Inflammatory macrophage treated with lipopolysaccharide for 1 hour (primary cell): ENCODE data around the gene NINL.
"Not testable (repeated sequence)": the region's sequence is repeated elsewhere in the genome, so short reads cannot be mapped to it uniquely, and the experiment has no call there.

ENCODE experiments used
- DNase-seq, 2 donors: peaks; one replicate each; pipeline ENCODE4 v3.0.0-alpha.2; 2020 to 2022

Gene NINL

DNA sequence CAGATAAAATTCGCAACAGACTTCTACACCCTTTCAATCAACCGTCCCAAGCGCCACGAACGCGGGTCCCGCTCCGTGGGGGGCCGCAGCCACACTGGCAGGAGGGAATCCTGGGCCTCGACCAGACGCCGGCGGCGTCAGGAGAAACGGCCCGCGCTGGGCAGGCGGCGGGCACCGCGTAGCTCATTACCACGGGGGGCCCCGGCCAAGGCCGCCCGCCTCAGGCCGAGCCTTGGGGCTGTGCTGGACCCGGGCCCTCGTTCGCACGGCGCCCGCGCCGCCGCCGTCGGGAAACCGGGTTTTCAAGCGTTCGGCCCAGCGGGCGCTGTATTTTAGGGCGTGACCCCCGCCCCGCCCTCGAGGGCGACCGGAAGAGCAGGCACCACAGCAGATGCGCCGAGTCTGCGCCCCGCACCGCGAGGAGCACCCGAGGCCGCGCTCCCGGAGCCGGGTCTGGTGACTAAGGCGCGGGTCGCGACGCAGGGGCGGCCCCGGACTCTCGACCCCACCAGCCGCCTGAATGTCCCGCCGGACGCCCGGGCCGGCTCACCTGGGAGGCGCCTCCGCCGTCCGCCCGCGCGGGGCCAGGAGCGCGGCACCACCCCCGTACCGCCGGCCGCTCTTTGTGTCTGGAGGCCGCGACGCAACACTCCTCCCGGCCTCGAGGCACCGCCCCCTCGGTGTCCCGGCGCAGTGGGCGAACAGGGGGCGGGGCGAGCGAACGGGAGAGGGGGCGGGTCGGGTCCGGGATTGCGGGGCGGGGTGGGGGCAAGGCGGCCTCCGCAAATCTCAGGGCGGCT is at the start of gene NINL:
TSS of gene NINL (minus strand) at position 627 of the 800 bp plus-strand sequence. CDS start 58,944 bp downstream, outside the sequence.
- peak in 1 of 2 donors; percentile 8 for DNase-seq

DNA sequence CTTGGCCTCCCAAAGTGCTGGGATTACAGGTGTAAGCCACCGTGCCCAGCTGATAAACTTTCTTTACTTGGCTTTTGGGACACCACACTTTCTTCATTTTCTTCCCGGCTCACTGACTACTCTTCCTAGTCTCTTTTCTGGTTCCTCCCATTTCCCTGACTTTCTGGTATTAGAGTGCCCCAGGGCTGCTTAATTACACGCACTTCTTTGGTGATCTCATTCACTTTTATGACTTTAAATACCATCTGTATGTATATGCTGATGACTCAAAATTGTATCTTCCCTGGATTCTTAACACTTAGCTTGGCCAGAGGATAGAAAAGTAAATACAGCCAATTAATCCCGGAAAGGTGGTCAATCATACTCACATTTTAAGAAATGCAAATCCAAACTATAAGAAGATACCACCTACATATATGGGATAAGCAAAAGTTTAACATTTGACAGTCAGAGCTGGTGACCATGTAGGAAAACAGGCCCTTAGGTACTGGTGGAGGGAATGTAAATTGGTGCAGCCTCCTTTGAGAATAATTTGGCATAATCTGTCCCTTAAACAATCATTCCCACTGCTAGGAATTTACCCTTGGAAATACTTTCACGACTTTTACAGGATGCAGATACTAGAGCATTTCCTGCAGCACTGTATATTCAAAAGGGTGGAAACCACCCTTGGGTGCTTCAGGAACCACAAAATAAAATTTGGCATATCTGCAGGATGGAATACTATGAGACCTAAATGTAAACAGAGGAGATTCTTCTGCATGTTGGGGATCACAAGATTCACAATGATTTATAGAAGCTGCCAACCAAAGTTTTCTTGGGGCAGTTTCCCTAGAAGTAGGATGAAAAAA is 47.8 kb upstream of the NINL start:
- DNase-seq = no peak

DNA sequence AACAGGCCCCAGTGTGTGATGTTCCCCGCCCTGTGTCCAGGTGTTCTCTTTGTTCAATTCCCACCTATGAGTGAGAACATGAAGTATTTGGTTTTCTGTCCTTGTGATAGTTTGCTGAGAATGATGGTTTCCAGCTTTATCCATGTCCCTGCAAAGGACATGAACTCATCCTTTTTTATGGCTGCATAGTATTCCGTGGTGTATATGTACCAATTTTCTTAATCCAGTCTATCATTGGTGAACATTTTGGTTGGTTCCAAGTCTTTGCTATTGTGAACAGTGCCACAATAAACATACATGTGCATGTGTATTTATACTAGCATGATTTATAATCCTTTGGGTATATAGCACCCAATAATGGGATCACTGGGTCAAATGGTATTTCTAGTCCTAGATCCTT is 45.3 kb upstream of the NINL start:
- DNase-seq = not testable (repeated sequence)

DNA sequence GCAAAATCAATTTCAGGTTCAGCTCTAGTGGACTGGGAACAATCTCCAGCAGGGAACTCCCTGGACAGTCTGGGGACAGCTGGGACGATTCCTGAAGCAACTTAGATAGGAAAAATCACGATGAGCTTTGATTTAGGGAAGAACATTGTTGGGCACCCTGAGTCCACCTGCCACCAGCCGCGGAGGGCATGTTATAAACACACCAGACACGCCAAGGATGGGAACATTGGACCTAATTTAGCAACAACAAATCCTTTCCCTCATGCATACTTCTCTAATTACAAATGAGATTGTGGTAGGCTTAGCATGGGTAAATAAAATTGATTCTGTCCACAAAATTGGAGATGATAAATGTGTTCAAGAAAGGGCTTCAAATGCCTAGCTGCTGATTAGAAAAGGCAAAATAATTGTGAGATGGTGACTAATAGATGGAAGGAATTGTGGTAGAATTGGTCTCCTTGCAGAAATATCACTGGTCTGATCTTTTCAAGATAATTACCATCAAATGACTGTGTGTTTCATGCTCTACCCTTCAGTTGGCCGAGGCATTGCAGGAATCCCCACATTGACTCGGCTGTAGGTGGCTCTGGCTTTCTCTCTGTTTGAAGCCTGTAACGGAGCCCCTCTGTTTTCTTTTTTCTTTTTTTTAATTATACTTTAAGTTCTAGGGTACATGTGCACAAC is 44.6 kb upstream of the NINL start:
- no peak for DNase-seq

DNA sequence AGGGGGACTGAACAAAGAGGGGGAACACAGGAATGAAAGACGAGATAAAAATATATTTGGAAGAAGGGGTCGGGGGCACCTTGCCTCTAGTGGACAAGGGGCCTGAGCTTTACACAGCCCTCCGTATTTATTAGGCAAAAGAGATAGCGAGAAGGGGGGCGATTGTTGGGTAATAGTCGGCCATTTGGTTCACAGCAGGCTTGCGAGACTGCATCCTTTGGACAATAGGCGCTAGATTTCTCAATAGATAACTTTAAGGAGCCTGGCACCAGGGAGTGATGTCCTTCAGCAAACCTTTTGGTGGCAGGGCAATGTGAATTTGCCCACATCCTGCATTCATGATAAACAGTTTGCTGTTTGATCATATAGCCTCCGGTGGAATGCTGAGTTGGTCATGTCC is 41.4 kb upstream of the NINL start:
- no peak for DNase-seq

DNA sequence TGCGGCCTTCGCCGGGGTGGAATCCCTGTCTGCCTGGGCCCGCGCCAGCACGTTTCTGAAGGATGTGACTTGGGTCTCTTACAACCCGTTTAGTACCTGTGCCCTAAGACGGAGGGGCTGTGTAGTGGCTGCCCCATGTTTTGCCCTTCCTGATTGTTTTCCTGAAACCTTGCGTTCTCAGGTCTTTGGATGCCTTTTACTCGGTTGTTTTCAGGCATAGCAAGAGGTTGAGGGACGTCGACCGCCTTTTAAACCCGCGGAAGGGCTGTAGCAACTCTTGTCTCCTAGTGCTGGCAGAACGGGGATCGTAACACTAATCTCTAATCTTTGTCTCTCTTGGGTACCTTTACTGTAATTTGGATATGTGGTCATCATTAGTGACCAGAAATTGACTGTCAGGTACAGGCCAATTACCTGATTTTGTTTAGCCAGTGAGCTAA is 39.2 kb upstream of the NINL start:
- peak in 1 of 2 donors; percentile 1 for DNase-seq

DNA sequence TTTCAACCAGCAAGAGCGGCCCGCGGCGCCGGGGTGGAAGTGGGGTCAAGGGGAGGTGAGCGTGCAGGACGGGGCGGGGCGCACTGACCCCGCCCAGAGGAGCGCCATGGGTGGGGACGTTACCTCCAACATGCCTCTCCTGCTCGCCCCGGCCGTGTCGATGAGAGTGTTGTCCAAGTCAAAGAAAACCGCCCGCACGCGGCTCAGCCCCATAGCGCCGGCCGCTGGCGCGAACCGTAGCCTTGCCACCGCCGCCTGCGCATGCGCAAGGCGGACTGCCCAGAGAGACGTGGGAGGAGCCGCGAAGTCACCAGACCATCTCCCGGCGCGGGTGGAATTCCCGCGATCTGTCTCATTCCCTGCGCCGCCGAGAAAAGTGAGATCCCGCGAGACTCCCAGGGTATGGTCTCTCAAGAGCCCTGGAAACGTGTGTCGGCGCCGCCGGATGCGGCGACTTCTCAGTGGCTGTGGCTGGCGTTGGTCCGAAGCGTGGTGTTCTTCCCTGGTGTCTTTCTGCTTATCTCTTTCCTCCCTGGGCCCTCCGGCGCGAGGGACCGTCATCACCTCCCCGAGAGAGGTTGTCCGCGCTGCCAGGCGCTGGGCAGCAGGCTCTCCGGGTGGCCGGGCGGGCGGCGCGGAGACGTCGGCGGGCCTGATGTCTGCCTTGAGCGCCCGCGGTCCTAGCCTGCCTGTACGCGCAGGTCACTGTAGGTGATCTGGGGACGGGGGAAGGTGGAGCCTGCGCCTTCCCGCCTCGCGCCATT is 38.6 kb upstream of the NINL start, which contains the start of gene NANP:
TSS of gene NANP (minus strand) at position 279 of the 764 bp plus-strand sequence. CDS start at position 213, 66 bp downstream.
- DNase-seq = peak; percentile 96 to 97

DNA sequence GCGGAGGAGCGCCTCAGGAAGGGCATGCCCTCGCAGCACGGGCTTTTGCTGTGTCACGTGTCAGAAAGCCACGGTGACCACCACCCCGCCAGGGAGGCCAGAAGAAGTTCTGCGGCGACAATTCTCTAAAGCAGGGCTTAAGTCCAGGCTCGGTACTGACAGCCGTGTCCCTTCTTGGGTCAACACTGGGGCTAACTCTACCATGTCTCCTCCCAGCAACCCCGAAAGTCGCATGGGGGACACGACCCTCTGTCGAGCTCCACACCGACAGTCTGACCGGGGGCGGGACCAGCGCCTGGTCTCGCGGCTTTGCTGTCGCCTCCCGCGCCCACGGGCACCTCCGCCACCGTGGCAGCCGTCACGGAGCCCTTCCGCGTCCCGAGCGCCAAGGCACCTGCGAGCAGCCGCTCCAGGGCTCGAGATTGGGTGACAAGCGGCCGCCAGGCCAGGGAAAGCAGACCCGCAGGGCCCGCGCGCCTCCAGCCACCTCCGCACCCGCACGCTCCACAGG is 37.9 kb upstream of the NINL start:
- DNase-seq = peak in 1 of 2 donors; percentile 33

DNA sequence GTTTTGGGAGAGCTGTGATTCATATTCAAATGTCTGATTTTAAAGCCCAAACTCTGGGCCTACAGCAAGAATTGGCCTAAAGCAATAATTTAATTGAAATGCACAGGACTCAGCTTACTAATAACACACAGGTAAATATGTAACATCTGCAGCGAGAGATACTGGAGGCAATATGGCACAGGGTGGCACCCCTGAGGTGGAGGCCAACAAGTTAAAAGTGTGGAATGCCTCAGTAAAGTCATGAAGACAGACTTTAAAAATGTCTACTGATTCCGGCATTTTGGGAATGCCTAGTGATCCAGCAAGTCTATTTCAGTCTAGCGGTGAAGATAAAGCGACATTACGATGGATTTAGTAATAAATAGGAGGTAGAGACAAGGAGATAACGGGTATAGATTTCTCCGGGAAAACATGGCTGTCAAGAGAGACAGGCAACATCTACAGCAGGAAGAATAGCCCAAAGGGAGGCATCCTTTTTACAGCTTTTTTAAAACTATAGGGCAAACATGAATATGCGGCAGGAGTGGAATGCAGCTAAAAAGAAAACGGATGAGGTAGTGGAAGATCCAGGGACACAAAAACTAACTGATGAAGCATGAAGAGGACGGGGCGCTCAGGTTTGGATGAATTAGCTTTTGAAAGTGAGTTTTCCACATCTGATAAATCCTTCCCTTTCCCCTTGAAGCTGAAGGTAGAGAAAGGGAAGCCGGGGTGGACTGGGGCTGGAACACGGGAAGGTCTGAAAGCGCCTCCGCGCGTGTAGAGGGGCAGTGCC is 37.3 kb upstream of the NINL start:
- DNase-seq = peak in 1 of 2 donors; percentile 24

DNA sequence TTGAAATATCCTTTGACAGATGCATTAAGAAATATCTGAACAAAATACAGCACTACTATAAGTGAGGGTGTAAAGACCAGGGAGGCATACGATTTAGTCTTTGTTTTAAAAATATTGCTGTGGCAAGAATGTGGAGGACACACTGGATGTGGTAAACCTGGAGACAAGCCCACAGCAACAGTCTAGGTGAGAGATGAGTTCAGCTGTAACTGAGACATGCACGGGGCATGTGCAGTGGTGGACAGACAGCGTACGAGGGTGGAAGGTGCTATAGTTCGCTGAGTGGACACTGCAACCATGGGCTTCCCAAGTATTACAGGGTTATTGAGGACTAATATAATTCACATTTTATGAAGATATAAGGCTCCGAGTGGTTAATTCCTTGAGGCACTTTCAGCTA is 36.7 kb upstream of the NINL start:
- DNase-seq = no peak

DNA sequence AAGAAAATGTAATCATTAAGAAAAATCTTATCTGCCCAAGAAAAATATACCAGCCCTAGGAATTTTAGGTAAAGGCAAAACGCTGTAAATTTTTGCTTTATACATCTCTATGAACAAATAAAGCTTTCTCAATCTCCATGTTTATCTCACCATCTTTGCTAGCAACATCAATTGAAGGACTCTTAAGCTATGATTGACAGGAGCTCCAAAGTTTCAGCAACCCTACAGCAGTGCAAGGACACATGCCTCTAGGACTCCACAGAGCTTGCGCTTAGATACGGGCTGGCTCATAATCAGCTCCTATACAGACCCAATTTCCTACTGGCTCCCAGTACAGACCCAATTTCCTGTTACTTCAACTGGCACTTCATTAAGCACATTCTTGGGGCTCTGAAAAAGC is 34.2 kb upstream of the NINL start:
- no peak for DNase-seq

DNA sequence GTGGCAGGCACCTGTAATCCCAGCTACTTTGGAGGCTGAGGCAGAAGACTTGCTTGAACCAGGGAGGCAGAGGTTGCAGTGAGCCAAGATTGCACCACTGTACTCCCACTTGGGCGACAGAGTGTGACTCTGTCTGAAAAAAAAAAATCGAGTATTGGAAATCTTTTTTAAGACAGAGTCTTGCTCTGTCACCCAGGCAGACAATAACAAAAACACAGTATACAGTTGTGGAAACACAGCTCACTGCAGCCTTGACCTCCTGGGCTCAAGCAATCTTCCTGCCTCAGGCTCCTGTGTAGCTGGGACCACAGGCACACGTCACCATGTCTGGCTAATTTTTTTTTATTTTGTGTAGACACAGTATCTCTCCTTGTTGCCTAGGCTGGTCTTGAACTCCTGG is 23.4 kb upstream of the NINL start:
- no peak for DNase-seq

DNA sequence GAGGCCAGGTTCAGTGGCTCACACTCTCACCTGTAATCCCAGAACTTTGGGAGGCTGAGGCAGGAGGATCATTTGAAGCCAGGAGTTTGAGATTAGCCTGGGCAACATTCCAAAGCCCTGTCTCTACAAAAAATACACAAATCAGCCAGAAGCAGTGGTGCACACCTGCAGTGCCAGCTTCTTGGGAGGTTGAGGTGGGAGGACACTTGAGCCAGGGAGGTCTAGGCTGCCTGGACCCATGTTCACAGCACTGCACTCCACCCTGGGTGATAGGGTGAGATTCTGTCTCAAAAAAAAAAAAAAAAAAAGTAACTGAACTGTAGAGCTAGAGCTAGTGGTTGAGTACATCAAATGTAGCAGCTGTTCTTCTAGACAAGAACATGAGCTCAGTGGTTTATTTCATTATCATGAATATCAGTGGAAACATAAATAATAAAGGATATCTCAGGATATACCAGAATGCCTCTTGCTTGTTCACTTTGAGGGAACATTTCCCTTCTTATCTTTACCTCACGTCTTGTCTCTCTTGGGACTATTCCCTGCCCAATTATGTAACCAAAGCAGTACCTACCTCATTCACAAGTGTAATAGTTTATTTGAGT is 20.9 kb upstream of the NINL start:
- no peak for DNase-seq

DNA sequence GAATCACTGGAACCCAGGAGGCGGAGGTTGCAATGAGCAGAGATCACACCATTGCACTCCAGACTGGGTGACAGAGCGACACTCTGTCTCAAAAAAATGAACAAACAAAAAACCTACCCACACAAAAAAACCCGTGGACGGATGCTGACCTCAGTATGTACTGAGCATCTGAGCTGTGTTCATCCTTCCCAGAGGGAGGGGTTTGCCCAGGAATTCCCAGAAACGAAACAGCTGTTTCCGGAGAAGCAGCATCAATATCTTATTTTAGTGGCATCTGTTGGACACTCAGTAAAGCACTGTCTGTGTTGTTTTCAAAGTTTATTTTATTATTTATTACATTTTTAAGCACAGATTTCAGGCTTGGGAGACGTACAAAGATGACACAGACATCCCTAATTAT is 19.8 kb upstream of the NINL start:
- DNase-seq = peak in 1 of 2 donors; percentile 10

DNA sequence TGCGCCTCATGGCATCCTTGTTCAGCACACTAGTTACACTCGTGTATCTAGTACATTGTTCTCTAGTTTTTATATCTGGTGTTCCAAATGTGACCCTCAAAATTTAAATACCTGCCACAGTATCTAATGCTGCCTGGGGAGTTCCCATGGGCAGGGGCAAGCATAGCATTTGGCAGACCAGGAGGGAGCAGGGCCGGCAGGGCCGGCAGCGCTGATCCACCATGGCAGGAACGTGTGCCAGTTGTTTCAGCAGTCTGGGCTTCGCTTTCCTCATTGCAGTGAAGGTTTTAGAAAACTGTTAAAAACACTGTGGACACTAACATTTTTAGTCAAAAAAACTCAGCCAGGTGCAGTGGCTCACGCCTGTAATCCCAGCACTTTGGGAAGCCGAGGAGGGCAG is 19.3 kb upstream of the NINL start:
- DNase-seq = no peak

DNA sequence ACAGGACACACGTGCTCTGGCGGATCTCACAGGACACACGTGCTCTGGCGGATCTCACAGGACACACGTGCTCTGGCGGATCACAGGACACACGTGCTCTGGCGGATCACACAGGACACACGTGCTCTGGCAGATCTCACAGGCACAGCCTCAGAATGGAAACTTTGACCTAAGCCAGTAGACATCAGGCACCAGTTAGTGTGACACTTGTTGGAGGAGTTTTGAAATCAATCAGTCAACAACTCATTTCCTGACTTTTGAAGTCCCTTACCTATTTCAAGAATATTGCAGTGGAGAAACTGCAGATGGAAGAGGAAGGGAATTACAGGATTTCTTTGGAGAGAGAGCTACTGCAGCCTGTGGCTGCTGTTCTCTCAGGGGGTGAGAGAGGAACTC is 17.6 kb upstream of the NINL start:
- not testable (repeated sequence) for DNase-seq

DNA sequence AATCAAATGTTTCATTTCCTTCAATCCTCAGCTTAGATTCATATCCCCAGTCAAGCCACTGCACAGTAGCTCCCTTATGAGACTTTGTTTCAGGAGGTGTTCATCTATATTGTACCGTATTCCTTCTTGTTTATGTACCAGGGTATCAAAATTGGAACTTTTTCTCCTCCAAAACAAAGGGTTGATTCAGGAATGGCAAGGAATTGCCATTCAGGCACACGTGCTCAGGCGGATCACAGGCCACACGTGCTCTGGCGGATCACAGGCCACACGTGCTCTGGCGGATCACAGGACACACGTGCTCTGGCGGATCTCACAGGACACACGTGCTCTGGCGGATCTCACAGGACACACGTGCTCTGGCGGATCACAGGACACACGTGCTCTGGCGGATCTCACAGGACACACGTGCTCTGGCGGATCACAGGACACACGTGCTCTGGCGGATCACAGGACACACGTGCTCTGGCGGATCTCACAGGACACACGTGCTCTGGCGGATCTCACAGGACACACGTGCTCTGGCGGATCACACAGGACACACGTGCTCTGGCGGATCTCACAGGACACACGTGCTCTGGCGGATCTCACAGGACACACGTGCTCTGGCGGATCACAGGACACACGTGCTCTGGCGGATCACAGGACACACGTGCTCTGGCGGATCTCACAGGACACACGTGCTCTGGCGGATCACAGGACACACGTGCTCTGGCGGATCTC is 17.0 kb upstream of the NINL start:
- not testable (repeated sequence) for DNase-seq

DNA sequence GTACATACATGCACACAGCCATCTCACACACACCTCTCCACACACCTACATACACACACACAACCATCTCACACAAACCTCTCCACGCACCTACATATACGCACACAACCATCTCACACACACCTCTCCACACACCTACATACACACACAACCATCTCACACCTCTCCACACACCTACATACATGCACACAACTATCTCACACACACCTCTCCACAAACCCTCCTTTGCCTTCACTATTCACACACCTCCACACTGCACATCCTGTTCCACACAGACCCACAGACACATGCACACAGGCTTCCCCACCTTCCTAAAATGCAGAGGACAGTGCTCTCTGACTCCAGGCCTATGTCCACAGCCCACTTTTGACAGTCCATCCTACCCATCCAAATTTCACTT is 16.3 kb upstream of the NINL start:
- no peak for DNase-seq

DNA sequence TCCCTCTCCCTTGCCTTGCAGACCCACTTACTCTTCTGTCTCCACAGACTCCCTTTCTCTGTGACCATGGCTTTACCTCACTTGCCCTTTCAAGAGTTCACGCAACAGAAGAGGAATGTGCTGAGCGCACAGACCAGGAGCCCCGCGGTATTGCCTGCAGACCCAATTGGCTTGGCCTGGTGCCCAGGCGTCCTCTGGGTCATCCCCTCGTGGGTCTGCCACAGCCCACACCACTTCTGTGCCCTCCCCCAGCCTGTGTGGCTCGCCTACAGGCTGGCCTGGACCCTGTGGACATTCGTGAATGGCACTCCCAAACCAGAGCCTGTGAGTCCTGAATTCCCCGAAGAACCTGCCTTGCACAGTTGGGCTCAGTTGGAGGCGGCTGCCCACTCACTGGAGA is 15.3 kb upstream of the NINL start:
- no peak for DNase-seq
